Hematopoietic multipotent progenitor cell treated with erythropoietin and hydrocortisone succinate and interleukin-3 and kit ligand, for 8 days (in vitro differentiated cells): ENCODE results near the gene INCENP.

Experiments
- DNase-seq: peaks from one replicate; pipeline ENCODE4 v3.0.0-alpha.2; 2015

Gene INCENP

DNA sequence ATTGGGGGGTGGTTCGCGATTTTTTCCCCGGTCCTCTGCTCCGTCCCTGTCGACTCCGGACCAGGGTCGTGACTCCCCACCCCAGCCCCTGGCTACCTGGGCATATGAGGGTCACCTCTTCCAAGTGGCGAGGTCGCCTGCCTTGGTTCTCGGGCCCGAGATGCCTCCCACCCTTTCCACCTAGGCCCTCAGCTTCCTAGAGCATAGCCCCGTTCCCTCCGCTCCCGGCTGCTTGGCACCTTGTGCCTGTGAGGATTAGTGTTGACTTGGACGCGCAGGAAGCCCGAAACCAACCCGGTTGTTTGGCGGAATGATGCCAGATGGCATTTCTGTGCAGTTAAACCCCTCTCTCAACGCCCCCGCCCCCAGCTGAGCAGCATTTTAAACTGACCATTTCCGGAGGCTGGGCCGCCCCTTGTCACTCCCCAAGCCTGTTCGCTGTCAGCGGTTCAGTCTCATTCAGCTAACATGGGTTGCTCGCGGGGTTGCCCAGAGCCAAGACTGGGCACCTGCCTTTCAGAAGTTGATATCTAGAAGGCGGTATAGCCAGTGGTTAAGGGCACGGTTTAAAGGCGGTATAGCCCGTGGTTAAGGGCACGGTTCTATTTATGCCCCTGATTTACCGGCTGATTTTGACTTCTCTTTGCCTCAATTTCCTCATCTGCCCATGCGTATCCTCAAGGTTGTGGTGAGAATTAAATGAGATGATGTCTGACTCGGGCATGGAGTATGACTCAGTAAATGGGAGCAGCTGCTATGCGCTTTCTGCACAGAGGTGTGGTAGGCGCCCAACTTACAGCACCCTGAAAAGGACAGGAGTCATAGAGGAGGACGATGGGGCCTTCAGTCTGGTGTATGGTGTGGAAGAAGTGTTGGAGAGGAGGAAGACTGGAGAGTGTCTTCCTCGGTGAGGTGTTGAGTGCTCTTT, 639 bp downstream of the INCENP start:
- peak; percentile 35 for DNase-seq

DNA sequence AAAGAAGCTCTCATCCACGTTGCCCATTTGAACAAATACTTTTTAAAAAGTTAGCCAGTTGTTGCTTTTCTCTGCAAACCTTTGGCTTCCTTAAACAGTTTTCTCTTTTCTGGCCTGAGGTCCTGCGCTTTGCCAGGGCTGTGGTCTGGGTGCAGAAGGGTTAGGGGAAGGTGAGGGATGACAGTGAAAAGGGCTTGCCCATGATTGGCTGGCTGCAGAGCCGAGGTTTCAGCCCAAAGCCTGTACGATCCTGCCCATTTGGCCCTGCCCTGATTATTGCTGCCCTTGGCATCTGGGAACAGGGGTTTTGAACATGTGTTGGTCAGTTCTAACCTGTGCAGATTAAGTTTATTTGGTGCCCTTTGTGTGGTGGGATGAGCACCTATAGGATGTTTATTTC, 1.5 kb downstream of the INCENP start:
- DNase-seq: no peak

DNA sequence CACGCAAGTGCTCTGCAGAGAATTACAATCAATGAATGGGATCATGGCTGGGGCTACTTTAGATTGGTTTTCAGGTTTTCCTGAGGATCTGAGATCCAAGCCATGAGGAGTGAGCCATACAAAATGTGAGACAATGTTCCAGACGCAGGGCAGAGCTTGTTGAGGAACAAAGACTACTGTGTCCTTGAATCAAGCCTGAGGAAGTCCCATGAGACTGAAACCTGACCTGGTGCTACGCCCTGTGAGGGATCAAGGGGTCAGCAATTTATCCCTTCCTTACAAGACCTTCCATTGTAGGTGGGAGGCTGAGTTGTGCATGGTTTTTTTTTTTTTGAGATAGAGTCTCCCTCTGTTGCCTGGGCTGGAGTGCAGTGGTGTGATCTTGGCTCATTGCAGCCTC, 2.1 kb downstream of the INCENP start:
- DNase-seq: no peak

DNA sequence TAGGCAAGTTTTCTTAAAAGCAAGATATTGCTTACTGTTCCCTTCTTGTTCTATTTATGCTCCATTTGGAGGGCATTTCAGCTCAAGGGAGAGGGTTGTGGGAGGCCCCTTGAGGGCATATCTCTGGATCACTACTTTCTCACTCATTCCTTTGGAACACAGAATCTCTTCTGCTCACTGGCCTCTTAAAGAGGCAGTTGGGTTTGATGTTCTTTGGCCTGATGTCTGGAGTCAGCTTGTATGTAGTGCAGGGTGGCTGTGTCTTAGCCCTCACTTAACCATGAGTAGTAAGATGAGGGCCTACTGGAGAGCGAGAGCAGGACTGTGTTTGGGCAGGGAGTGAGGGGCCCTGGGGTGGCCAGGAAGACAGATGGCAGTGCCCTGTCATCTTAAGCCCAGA, 3.6 kb downstream of the INCENP start:
- DNase-seq: no peak

DNA sequence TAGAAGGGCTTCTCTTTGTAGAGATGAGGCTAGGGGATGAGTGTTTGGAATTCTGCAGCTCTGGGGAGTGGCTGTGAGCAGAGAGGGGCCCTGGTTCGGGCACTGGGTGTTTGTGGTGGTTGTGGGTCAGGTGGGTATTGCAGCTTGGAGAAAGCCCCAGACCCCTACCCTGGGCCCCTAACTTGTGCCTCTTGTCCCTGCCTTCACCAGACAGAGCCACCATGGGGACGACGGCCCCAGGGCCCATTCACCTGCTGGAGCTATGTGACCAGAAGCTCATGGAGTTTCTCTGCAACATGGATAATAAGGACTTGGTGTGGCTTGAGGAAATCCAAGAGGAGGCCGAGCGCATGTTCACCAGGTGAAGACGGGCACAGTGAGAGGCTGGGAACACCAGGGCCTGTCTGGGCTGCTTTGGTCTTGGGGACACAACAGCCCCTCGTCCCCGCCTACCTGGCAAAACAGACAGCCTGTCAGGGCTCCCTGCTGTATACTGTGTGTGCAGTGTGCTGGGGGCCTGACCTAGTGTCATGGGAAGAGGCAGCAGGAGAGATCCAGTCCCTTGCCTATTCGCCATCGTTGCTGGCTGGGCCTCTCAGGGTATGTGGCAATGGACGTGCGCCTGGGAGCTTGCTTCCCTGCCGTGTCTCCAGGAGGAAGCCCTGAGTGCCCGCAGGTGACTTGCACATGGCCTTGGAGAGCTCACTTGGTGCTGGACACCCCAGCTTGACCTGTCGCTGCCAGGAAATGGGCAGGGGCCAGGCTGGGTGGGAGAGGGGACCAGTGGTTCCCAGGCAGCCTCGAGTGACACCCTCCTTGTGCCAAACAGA, 4.3 kb downstream of the INCENP start:
- DNase-seq: no peak

DNA sequence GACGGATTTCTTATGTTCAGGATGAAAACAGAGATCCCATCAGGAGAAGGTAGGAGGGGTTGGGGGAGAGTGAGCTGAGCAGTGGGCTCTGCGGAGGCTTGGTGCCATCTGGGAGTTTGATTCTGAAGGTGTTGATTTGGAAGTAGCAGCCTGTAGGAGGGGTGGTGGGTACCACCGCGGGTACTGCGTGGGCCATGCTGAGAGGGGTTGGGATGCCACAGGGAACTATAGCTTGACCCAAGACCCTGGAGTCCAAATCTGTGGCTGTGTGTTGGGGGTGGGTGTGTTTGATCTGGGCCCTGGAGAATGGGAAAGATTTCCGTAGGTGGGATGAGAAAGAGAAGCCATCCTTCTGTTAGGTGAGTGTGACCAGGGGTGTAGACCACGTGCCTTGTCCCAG, 5.0 kb downstream of the INCENP start:
- DNase-seq: no peak

DNA sequence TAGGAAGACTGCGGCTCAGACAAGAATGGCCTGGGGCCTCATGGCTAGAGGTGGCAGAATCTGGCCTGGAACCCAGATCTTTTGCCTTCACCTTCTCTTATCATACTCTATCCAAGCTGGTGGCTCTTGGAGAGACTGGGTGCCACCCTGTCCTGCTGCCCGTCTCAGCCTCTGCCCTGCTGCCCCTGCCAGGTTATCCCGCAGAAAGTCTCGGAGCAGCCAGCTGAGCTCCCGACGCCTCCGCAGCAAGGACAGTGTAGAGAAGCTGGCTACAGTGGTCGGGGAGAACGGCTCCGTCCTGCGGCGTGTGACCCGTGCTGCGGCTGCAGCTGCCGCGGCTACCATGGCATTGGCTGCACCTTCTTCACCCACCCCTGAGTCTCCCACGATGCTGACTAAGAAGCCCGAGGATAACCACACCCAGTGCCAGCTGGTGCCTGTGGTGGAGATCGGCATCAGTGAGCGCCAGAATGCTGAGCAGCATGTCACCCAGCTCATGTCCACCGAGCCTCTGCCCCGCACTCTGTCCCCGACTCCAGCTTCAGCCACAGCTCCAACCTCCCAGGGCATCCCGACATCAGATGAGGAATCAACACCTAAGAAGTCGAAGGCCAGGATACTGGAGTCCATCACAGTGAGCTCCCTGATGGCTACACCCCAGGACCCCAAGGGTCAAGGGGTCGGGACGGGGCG, 5.9 kb downstream of the INCENP start:
- DNase-seq: no peak

DNA sequence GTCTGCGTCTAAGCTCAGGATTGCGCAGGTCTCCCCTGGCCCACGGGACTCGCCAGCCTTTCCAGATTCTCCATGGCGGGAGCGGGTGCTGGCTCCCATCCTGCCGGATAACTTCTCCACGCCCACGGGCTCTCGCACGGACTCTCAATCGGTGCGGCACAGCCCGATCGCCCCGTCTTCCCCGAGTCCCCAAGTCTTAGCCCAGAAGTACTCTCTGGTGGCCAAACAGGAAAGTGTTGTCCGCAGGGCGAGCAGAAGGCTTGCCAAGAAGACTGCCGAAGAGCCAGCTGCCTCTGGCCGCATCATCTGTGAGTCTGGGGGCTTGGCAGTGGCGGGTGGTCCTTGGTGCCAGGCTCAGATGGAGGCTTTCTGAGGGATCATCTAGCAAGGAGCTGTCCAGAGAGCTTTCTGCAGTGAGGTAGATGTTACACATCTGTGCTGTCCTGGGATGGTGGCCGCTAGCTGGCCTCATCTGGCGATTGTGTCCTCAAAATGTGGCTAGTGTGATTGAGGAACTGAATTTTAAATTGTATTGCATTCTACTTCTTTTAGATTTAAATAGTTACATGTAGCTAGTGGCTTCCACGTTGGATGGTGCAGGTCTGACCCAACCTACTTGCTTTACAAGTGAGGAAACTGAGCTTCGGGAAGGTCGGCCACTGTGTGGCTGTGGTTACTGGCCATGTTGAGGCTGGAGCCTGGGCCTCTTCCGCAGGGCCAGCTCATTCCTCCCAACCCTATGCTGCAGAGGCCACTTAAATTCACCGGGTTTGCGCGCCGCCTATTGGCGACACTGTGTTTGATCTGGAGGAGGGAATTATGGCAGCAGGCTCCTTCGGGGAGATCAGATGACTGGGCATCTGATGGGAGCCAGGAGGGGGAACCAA, 6.7 kb downstream of the INCENP start:
- no peak for DNase-seq

DNA sequence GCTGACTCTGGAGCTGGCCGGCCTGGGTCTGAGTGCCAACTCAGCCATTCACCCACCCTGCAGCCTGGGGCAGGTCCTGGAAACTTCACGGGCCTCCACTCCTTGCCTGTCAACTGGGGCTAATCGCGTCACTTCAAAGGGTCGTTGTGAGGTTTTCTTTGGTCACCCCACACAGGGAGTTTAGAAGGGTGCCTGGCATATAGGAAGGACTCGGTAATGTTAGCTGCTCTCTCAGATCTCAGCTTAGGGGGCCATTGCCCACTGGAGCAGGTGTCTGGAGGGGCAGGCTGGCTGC, 7.3 kb downstream of the INCENP start:
- DNase-seq: no peak

DNA sequence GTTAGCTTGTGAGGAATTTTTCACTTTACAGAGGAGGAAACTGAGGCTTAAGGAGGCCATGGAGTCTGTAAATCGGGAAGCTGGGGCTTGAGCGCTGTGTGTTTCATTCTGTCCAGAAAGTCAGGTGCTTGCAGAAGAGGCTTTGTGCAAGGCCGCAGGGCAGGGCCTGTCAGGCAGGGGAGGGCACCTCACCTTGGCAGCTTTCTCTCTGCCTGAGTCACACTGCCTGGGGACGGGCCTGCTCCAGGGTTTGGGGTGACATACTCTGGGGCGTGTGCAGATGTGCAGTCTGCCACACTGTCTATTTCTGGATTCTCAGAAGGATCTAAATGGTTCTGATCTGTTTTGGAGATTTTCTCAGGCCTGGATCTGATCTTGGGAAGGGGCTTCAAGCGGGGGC, 8.4 kb downstream of the INCENP start:
- no peak for DNase-seq

DNA sequence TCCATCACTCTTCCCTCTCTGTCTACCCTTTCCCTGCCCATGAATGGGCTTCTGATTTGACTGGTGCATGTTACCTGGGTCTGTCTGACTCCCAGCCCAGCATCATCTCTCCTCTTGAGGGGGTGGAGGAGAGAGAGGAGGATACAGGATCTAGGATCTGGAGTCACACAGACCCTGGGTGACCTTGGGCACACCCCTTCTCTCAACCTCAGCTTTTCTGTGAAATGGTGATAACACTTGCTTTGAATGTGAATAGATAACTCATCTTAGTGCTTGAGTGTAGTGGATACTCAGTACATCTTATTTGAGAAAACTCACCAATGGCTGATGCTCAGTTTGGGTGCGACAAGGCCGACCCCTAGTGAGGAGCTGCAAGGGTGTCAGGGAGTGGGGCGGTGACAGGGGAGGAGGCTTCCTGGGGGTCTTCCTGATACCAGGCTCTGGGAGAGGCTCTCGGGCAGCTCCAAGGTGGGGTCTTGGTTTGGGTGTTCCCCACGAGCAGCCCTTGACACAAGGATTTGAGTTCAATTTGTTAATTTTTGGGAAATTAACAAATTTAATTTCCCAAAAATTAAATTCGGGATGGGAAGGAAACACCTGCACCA, 9.0 kb downstream of the INCENP start:
- DNase-seq: peak; percentile 44

DNA sequence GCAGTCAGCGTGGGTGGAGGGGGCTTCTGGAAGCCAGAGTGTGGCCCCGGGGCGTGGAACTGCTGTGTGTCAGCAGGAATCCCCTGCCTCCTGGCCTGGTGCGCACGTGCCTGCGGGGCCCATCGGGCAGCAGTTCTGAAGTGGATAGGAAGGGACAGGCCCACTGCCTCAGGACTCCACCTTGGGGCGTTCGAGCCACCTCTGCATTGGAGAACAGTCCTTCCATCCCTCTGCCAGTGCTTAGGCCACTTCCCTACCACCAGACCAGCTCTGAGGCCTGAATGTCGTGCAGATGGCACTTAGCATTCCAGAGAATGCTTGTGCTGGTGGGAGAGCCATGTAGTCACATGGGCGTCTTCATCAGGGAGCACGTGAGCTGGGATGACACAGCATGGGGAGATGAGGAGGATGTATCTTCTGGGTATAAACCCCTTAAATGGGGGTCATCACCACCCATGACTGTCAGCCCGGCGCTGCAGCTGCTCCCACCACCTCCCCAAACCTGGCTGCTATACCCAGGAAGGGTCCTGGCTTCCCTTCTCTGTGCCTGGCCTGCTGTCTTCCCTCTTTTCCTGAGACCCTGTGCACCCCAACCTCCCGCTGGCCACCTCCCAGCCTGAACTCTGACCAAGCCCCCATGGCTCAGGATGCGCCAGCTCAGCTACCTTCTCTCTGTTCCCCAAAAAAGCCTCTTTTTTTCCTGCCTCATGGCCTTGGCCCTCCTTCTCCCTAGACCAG, 9.7 kb downstream of the INCENP start:
- DNase-seq: no peak

DNA sequence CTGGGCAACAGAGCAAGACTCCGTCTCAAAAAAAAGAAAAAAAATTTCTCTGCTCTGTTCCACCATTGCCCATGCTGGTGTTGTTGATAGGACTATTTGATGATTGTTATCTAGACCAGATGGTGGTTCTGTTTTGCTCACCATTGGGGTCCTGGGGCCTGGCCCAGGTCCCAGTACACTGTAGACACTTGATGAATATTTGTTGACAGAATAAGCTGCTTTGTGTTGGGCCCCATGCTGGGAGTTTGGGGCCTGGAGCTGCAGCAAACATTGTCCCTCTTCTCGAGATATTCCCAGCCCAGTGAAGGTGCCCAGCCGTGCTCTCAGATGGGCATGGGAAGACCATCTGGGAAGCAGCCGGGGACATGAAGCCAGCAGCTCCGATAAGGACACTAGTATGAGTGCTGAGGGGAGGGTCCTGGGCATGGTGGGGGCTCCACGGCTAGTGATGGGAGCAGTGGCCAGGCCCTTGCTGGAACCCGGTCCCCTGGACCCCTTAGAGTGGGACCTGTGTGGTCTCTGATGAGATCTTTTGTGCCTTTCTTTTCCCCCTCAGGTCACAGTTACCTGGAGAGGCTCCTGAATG, 13.6 kb downstream of the INCENP start:
- DNase-seq: no peak

DNA sequence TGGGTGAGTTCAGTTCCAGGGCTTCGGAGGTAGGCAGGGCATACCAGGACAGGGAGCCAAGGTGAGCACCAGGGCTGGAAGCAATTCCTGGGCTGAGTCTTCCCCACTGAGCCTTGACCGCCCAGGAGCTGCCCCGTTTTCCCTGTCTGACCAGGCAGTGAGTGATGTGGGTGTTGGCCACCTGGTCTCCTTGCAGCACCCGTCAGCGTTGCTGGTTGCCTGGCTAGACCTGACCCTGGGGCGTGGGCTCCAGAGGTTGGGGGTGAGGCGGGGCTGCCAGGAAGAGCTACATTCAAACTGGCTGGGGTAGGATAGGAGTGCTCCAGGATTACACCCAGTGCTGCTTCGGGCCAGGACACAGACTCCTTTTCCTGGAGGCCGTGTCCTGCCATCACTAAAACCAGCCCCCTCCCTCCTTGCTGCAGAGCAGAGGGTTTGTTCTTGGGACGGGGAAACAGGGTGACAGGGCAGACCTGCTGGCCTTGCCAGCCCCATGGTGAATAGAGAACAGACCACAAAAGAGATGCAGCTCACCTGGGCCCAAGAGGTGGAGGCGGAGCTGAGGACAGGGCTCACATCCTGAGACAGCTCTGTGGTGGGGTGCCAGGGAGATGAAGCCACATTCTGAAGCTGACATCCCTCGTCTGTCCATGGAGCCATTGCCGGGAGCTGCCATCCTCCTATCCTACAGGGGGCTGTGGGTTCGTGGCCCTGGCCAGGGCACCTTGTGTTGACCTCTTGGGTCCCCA, 14.2 kb downstream of the INCENP start:
- no peak for DNase-seq

DNA sequence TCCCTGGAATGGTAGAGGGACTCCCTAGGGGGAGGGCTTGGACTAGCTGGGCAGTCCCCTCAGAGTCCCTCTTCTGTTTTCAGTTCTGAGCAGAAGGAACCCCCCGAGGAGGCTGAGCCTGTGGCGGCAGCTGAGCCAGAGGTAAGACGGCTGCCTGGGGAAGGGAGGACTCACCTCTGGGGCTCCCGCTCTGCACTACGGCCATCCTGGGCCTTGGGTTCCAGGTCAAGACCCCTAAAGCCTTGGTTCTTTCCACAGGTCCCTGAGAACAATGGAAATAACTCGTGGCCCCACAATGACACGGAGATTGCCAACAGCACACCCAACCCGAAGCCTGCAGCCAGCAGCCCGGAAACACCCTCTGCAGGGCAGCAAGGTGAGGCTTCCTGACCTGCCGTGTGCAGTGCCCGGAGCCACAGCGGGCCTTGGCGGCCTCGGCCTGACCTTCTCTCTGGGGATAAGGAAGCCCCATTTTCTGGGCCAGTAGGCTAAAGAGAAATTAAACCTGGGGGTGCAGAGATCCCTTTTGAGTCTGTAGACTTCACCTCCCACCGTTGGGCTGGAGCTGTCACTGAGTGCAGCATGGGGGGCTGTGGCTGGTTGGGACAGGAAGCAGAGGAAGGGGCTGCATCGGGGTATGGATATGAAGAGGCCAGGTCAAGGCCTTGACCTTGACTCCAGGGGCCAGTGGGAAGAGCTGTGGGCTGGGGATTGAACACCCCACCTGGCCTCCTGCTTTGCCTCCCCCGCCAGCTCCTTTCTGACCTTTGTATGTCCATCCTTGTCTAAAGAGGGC, 15.0 kb downstream of the INCENP start:
- no peak for DNase-seq

DNA sequence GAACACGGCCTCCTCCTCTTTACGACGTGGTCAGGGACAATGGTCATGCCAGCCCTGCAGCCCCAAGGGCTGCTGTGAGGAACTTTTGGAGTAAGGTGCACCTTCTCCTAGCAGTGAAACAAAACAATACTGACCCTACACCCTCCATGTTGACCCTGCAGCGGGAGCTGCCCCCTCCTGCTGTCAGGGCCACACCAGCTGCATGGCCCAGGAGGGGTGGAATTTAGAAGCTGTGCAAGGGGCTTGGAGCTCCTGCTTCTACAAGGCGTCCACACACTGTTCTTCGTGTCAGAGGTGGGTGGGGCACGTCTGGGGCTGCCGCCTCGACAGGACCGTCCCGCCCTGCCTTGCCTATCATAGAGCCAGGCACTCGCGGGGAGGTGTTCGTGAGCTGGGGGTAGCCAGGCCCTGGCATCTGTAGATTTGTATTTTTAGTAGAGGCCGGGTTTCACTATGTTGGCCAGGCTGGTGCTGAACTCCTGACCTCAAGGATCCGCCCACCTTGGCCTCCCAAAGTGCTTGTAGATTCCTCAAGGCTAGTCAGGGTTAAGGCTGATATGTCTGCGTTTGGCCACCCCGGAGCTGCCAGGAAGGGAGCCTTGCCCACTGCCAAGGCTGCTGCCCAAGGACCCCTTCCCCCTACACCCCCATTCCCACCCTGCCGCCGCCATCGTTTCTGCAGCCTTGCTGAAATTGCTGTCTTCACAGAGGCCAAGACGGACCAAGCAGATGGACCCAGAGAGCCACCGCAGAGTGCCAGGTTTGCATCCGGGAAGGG, 15.9 kb downstream of the INCENP start:
- DNase-seq: peak; percentile 34

DNA sequence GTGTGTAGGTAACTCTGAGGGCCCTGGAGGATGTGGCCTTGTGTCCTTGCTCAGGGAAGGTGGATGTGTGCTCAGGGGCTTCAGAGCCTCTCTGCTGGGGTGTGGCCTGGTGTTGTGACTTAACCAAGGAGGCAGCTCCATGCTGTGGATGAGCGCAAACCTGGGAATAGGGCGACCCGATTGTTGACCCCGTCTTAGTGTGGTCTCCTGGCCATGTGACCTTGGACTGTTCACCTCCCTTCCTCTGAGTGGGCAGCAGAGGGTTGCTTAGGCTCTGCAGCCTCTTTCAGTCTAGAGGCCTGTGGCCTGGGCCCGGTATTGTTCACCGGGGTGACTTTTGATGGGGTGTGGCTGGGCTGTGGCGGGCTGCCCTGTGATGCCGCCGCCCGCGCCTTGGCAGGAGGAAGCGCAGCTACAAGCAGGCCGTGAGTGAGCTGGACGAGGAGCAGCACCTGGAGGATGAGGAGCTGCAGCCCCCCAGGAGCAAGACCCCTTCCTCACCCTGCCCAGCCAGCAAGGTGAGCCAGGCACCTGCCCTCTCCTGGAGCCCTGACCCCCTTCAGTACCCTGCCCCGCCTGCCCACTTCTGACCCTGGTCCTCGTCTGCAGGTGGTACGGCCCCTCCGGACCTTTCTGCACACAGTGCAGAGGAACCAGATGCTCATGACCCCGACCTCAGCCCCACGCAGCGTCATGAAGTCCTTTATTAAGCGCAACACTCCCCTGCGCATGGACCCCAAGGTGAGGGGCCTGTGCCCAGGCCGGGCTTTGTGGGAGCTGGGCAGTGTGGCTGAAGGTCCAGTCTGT, 16.7 kb downstream of the INCENP start:
- no peak for DNase-seq
